Breast epithelium (tissue), 3 donors: Measurements from ENCODE around the gene PPM1M.

Experiments
- POLR2A ChIP-seq: fragments of 450-650 bp; IDR thresholded peaks from one replicate; pipeline ENCODE4 v1.6.1; 2016; ENCODE audit warnings: antibody characterized with exemption, mild to moderate bottlenecking, moderate library complexity
- POLR2AphosphoS5 ChIP-seq, 3 donors: sonication (generic); formaldehyde crosslinking; IDR thresholded peaks; one replicate each; pipeline ENCODE4 v1.6.1; 2017; ENCODE audit warnings: antibody characterized with exemption in 3 of 3
- TF ChIP-seq, protein P1 (sequence below), 3 donors: fragments of 450-650 bp; IDR thresholded peaks; one replicate each; pipeline ENCODE4 v1.5.1; 2016 to 2017; ENCODE audit warnings: antibody characterized with exemption in 3 of 3, mild to moderate bottlenecking in 3 of 3, moderate library complexity in 3 of 3

DNA sequence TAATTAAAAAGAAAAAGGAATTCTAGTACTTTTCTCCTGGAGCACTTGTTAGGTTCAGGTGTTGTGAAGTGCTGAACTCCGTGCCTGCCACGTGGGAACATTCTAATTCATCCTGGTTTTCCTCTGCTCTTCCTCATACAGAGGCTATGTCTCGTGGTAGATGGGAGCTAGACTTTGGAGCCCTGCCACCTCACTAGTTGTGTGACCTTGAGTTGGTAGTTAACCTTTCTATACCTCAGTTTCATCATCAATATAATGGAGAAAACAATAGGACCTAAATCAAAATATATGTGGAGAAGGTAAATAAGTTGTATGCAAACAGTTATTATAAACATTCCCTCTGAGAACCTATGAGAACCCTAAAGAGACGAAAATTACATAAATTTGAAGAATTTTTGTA lies 37.0 kb upstream of the PPM1M start:
- TF ChIP-seq, protein P1, sequence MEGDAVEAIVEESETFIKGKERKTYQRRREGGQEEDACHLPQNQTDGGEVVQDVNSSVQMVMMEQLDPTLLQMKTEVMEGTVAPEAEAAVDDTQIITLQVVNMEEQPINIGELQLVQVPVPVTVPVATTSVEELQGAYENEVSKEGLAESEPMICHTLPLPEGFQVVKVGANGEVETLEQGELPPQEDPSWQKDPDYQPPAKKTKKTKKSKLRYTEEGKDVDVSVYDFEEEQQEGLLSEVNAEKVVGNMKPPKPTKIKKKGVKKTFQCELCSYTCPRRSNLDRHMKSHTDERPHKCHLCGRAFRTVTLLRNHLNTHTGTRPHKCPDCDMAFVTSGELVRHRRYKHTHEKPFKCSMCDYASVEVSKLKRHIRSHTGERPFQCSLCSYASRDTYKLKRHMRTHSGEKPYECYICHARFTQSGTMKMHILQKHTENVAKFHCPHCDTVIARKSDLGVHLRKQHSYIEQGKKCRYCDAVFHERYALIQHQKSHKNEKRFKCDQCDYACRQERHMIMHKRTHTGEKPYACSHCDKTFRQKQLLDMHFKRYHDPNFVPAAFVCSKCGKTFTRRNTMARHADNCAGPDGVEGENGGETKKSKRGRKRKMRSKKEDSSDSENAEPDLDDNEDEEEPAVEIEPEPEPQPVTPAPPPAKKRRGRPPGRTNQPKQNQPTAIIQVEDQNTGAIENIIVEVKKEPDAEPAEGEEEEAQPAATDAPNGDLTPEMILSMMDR (IDR thresholded peaks at IDR 0.05) = no peak
- TF ChIP-seq POLR2AphosphoS5 (IDR thresholded peaks at IDR 0.05) (no peak), POLR2A (no peak)
